GM23338 (cell line): ENCODE results near the gene PHGDH. TPM values are rescaled to one million over a fixed set of nuclear protein-coding genes. Genes with fewer than 3 reads are reported as not detected.

Experiments used
- ATAC-seq: fragments of 200-7000 bp; cut with Tn5 transposase; 3 replicates; pipeline ENCODE4 v1.9.1; 2020
- DNase-seq: peaks from one replicate; pipeline ENCODE4 v3.0.0-alpha.2; 2015; ENCODE audit warnings: low spot score
- H2AFZ ChIP-seq: fragments of 200-600 bp; sonication (generic); 2 replicates; pipeline ENCODE4 v1.8.0; 2016; ENCODE audit warnings: antibody characterized with exemption, mild to moderate bottlenecking, moderate library complexity
- H3F3A ChIP-seq: fragments of 200-600 bp; sonication (generic); replicated peaks from 2 replicates; pipeline ENCODE4 v1.8.0; 2017; ENCODE audit warnings: antibody characterized with exemption, mixed run types, low read depth
- H3K27ac ChIP-seq: fragments of 200-600 bp; sonication (generic); 2 replicates; pipeline ENCODE4 v1.6.1; 2016; ENCODE audit warnings: low read depth
- H3K27me3 ChIP-seq: fragments of 200-600 bp; sonication (generic); 2 replicates; pipeline ENCODE4 v1.8.0; 2016; ENCODE audit warnings: mild to moderate bottlenecking, mixed run types, moderate library complexity; ENCODE audit not compliant: insufficient read depth
- H3K36me3 ChIP-seq: fragments of 200-600 bp; sonication (generic); 2 replicates; pipeline ENCODE4 v1.8.0; 2016; ENCODE audit warnings: mild to moderate bottlenecking; ENCODE audit not compliant: insufficient read depth
- H3K4me1 ChIP-seq: fragments of 200-600 bp; sonication (generic); 2 replicates; pipeline ENCODE4 v1.8.0; 2016; ENCODE audit warnings: mild to moderate bottlenecking, moderate library complexity; ENCODE audit not compliant: insufficient read depth
- H3K4me2 ChIP-seq: fragments of 200-600 bp; sonication (generic); 2 replicates; pipeline ENCODE4 v1.7.1; 2017; ENCODE audit warnings: mixed run types
- H3K4me3 ChIP-seq: fragments of 200-600 bp; sonication (generic); 2 replicates; pipeline ENCODE4 v1.6.1; 2016; ENCODE audit warnings: mixed run types
- H3K79me2 ChIP-seq: fragments of 200-600 bp; sonication (generic); replicated peaks from 2 replicates; pipeline ENCODE4 v1.8.0; 2017; ENCODE audit warnings: mild to moderate bottlenecking; ENCODE audit not compliant: insufficient read depth
- H3K9me2 ChIP-seq: fragments of 200-600 bp; sonication (generic); 2 replicates; pipeline ENCODE4 v1.8.0; 2017; ENCODE audit not compliant: insufficient read depth
- H4K20me1 ChIP-seq: fragments of 200-600 bp; sonication (generic); replicated peaks from 2 replicates; pipeline ENCODE4 v1.8.0; 2017; ENCODE audit warnings: mild to moderate bottlenecking; ENCODE audit not compliant: insufficient read depth
- H3K27ac Mint-ChIP-seq: 2 replicates; pipeline ENCODE4 v1.8.0; 2020; ENCODE audit warnings: inconsistent platforms, mild to moderate bottlenecking, moderate library complexity, mixed read lengths
- H3K27me3 Mint-ChIP-seq: 3 replicates; pipeline ENCODE4 v1.8.0; 2022; ENCODE audit warnings: low read depth, mild to moderate bottlenecking, moderate library complexity, mixed read lengths, inconsistent platforms; ENCODE audit not compliant: insufficient read depth, poor library complexity
- H3K36me3 Mint-ChIP-seq: 3 replicates; pipeline ENCODE4 v1.8.0; 2021; ENCODE audit warnings: low read depth, mild to moderate bottlenecking, inconsistent platforms, moderate library complexity, mixed read lengths
- H3K4me1 Mint-ChIP-seq: 3 replicates; pipeline ENCODE4 v1.8.0; 2020; ENCODE audit warnings: mild to moderate bottlenecking, inconsistent platforms, mixed read lengths
- H3K4me3 Mint-ChIP-seq: 3 replicates; pipeline ENCODE4 v1.8.0; 2021; ENCODE audit warnings: moderate library complexity, mild to moderate bottlenecking, inconsistent platforms, mixed read lengths
- H3K9me3 Mint-ChIP-seq: 3 replicates; pipeline ENCODE4 v1.8.0; 2020; ENCODE audit warnings: moderate library complexity, mild to moderate bottlenecking, inconsistent platforms, mixed read lengths
- EZH2phosphoT487 ChIP-seq: fragments of 200-600 bp; sonication (generic); IDR thresholded peaks from one replicate; pipeline ENCODE4 v1.8.1; 2018; ENCODE audit warnings: antibody characterized with exemption; ENCODE audit not compliant: unreplicated experiment
- NANOG ChIP-seq: IDR thresholded peaks from 2 replicates; pipeline ENCODE4 v1.6.1; 2016; ENCODE audit warnings: antibody characterized with exemption, borderline replicate concordance
- REST ChIP-seq: IDR thresholded peaks from one replicate; pipeline ENCODE4 v1.6.1; 2018; ENCODE audit warnings: antibody characterized with exemption; ENCODE audit not compliant: unreplicated experiment
- ZNF462 ChIP-seq: fragments of 250-450 bp; sonication (Bioruptor Pico); IDR thresholded peaks from 2 replicates; pipeline ENCODE4 v1.5.0; 2020; ENCODE audit warnings: mild to moderate bottlenecking, moderate library complexity
- polyA plus RNA-seq: library from polyadenylated mRNA; unstranded; fragments of >200 nt; fragmentation: Nextera tagmentation; extraction: Ambion mirVana; gene quantifications from 2 replicates; pipeline ENCODE4 v1.2.1, GENCODE V29; 2016
- total RNA-seq: library from RNA; depleted of rRNA; stranded (reverse); fragments of >200 nt; shearing (Covaris generic); gene quantifications from 2 replicates; pipeline ENCODE4 v1.2.3, GENCODE V29; 2014

PHGDH gene
- total and polyA plus RNA-seq, 2 experiments from 2014 or later = 612 to 885 TPM

- no peak for TF ChIP-seq ZNF462 (CRISPR knock-in tag)
Observed at GRCh38 chr1:119718409-119718808, 6.7 kb downstream of the PHGDH start (continued).

GRCh38 chr1:119718972-119719371 lies 7.2 kb downstream of the PHGDH start:
- no peak for ATAC-seq
- no peak overlapping the region for H3K4me3 Mint-ChIP-seq
- Histone ChIP-seq H2AFZ (no peak overlapping the region), H3K4me1 (peaks cover 50% of the 10 kb centered on the region), H3K9me2 (no peaks in the 10 kb centered on the region), H3K36me3 (peaks cover 49% of the 10 kb centered on the region), H4K20me1 (peaks cover 97% of the 10 kb centered on the region), H3K27ac (no peak overlapping the region), H3K4me3 (0 out of 2 replicates have a peak overlapping the region, but pooled peaks have one; percentile 0), H3K4me2 (peak overlapping the region; percentile 10; the same call in 1 of the 2 replicates), H3F3A (peaks cover 25% of the 10 kb centered on the region), H3K27me3 (no peaks in the 10 kb centered on the region), H3K79me2 (peaks cover 100% of the 10 kb centered on the region)
- H3K9me3 Mint-ChIP-seq = no peaks in the 10 kb centered on the region
- peaks cover 62% of the 10 kb centered on the region for H3K4me1 Mint-ChIP-seq
- H3K27ac Mint-ChIP-seq = no peak overlapping the region; the same call in 1 of the 2 replicates
- H3K27me3 Mint-ChIP-seq = peaks cover 11% of the 10 kb centered on the region
- TF ChIP-seq NANOG (no peak), EZH2phosphoT487 (no peak), REST (no peak)
- no peak for DNase-seq
- H3K36me3 Mint-ChIP-seq = peaks cover 88% of the 10 kb centered on the region
